NCI-H2081 (cell line): ENCODE data around the gene PLEKHM3.

Experiments used
- DNase-seq, 2 experiments: peaks; one replicate each; lab custom pipeline; 2025; lab: John Stamatoyannopoulos, UW

The PLEKHM3 gene

GRCh38 chr2:207791579-207792243 lies 233.6 kb downstream of the PLEKHM3 start:
- DNase-seq: no peak

DNA sequence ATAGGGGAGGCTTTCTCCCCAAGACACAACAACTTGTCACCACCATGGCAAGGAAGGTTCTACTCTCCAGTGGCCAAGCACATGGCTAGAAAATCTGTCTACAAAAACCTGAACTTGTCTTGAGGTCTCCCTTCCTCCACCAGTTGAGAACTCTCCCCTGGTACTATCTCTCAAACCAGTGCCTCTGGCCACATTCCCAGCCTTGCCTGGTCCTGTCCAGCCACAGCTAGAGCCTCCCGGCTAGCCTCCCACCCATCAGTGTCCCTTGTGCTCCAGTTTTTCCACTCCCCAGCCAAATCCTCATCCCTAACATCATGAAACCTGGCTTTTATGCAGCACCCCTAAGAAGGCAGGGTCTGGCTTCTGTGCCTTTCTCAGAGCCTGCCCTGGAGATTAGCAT lies 234.4 kb downstream of the PLEKHM3 start:
- no peak for DNase-seq

- DNase-seq: no peak
Measured at GRCh38 chr2:207787800-207788199, 237.5 kb downstream of the PLEKHM3 start.

- DNase-seq: no peak
Measured at GRCh38 chr2:207787017-207787416, 238.3 kb downstream of the PLEKHM3 start.

DNA sequence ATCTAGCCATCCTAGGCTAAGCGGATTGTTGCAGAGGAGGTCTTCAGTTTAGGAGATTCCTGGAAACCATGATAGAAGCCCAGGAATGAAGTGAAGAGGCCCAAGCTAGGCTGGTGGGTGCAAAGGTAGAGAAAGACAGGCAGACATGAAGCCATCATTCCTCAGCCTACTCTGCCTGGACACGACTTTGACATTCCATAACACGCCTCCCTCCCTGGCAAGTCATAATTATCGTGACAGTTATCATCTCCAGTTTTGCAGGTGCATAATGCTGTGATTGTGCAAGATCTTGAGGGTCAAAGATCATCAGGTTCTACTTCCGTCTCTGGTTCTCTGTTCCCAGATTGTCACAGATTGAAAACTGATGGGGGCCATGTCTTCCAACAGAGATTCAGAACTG lies 240.4 kb downstream of the PLEKHM3 start:
- DNase-seq: no peak

DNA sequence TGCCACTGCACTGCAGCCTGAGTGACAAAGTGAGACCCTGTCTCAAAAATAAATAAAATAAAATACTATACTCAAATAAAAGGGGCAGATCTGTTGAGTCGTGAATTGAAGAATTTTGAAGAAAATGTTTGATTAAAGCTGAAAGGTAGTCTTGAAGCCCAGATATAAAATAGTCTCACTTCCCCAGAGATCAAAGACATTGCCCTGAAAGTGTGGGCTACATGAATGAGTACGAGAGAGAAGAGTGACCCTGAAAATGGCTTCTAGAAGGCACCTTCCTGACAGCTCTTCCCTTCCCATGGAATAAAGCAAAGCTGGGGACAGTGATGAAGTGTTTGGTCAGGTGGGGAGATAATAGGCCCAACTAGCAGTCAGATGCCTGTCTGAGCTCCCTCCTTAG lies 241.8 kb downstream of the PLEKHM3 start:
- no peak for DNase-seq

GRCh38 chr2:207782238-207783030 lies 242.9 kb downstream of the PLEKHM3 start:
- DNase-seq: peak in 1 of 2 experiments; percentile 20

DNA sequence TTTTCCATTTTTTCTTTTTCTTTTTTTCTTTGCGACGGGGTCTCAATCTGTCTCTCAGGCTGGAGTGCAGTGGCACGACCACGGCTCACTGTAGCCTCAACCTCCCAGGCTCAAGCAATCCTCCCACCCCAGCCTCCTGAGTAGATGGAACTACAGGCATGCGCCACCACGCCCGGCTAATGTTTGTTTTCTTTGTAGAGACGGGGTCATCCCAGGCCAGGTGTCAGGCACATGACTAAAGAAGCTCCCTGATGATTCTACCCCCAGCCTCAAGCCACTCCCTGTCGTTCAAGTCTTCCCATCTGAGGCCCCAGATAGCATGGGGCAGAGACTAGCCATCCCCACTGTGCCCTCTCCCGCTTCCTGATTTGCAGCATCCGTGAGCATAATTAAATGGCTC lies 245.8 kb downstream of the PLEKHM3 start:
- no peak for DNase-seq

GRCh38 chr2:207778298-207778882 lies 246.9 kb downstream of the PLEKHM3 start:
- no peak for DNase-seq

GRCh38 chr2:207777124-207777523 lies 248.2 kb downstream of the PLEKHM3 start:
- peak in 1 of 2 experiments; percentile 5 for DNase-seq

GRCh38 chr2:207775473-207775872 lies 249.9 kb downstream of the PLEKHM3 start:
- DNase-seq: no peak

DNA sequence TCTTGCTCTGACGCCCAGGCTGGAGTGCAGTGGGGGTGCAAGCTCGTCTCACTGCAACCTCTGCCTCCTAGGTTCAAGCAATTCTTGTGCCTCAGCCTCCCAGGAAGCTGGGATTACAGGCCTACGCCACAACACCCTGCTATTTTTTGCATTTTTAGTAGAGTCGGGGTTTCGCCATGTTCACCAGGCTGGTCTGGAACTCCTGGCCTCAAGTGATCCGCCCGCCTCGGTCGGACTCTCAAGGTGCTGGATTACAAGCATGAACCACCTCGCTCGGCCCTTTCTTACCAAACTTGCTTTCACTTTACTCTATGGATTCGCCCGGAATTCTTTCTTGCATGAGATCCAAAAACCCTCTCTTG lies 252.5 kb downstream of the PLEKHM3 start:
- no peak for DNase-seq

DNA sequence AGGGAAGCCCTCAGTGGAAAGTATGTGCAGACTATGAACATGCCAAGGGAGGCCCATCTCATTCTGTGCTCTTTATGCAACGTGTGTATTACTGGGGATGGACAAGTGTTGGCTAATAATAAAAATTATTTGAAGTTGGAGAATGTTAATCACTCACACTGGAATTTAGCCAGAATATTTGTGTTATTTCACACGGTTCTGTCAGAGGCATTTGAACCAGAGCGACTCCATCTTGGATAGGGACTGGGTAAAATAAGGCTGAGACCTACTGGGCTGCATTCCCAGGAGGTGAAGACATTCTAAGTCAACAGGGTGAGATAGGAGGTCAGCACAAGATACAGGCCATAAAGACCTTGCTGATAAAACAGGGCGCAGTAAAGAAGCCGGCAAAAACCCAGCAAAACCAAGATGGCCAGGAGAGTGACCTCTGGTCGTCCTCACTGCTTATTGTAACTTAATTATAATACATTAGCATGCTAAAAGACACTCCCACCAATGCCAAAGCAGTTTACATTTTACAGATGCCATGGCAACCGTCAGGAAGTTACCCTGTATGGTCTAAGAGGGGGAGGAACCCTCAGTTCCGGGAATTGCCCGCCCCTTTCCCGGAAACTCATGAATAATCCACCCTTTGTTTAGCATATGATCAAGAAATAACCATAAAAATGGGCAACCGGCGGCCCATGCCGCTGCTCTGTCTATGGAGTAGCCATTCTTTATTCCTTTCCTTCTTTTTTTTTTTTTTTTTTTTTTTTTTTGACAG lies 253.1 kb downstream of the PLEKHM3 start:
- DNase-seq: no peak

- no peak for DNase-seq
Measured at GRCh38 chr2:207771421-207771820, 253.9 kb downstream of the PLEKHM3 start.
